LNCaP clone FGC (cell line): ENCODE data around the gene KRTAP12-1.
"Not testable (repeated sequence)": the region's sequence is repeated elsewhere in the genome, so short reads cannot be mapped to it uniquely, and the experiment has no call there.

ENCODE experiments used
- DNase-seq: peaks from one replicate; pipeline ENCODE4 v3.0.0-alpha.2; 2011; ENCODE audit warnings: low read depth
- H3K4me3 ChIP-seq: 2 replicates; pipeline ENCODE4 v1.5.1; 2011; ENCODE audit warnings: mild to moderate bottlenecking, low read depth, low read length, control low read depth
- TF ChIP-seq, protein P1 (sequence below): IDR thresholded peaks from 2 replicates; pipeline ENCODE4 v1.5.1; 2012; ENCODE audit warnings: mild to moderate bottlenecking; ENCODE audit not compliant: control insufficient read depth, insufficient read depth; ENCODE audit errors: extremely low read depth

The KRTAP12-1 gene

DNA sequence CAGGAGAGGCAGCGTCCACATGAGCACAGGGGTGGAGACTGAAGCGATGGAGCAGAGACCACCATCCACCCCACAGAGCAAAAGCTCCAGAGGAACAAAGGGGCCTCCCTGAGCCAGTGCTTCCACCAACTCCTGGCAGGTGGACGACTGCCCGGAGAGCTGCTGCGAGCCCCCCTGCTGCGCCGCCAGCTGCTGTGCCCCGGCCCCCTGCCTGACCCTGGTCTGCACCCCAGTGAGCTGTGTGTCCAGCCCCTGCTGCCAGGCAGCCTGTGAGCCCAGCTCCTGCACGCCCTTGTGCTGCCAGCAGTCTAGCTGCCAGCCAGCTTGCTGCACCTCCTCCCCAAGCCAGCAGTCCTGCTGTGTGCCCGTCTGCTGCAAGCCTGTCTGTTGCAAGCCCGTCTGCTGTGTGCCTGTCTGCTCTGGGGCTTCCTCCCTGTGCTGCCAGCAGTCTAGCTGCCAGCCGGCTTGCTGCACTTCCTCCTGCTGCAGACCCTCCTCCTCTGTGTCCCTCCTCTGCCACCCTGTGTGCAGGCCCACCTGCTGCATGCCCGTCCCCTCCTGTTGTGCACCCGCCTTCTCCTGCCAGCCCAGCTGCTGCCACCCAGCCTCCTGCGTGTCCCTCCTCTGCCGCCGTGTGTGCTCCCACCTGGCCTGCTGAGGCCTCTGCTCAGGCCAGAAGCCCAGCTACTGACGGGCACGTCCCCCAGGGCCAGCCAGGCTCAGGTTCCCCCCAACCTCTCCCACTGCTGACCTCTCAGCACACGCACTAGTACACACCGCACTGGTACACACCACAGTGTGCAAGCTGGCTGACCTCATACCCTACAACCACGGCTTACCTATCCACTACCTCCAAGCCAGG is 20.4 kb upstream of the KRTAP12-1 start:
- TF ChIP-seq, protein P1, sequence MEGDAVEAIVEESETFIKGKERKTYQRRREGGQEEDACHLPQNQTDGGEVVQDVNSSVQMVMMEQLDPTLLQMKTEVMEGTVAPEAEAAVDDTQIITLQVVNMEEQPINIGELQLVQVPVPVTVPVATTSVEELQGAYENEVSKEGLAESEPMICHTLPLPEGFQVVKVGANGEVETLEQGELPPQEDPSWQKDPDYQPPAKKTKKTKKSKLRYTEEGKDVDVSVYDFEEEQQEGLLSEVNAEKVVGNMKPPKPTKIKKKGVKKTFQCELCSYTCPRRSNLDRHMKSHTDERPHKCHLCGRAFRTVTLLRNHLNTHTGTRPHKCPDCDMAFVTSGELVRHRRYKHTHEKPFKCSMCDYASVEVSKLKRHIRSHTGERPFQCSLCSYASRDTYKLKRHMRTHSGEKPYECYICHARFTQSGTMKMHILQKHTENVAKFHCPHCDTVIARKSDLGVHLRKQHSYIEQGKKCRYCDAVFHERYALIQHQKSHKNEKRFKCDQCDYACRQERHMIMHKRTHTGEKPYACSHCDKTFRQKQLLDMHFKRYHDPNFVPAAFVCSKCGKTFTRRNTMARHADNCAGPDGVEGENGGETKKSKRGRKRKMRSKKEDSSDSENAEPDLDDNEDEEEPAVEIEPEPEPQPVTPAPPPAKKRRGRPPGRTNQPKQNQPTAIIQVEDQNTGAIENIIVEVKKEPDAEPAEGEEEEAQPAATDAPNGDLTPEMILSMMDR = no peak
- no peak for DNase-seq
- H3K4me3 ChIP-seq = no peak overlapping the region

DNA sequence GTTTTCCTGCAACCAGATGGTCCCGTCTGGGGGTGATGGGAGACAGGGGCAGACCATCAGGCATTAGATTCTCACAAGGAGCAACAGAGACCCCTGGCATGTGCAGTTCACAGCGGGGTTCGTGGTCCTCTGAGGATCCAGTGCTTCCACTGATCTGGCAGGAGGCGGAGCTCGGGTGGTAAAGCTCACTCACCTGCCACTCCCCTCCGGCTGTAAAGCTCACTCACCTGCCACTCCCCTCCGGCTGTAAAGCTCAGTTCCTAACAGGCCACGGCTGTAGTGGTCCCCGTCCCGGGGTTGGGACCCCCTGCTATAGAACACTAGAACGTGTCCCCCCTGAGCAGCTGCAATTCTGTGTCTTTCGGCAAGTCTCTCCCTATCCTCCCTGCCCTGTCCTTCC is 19.6 kb upstream of the KRTAP12-1 start:
- DNase-seq = no peak
- TF ChIP-seq, protein P1 = no peak
- H3K4me3 ChIP-seq = no peak overlapping the region

DNA sequence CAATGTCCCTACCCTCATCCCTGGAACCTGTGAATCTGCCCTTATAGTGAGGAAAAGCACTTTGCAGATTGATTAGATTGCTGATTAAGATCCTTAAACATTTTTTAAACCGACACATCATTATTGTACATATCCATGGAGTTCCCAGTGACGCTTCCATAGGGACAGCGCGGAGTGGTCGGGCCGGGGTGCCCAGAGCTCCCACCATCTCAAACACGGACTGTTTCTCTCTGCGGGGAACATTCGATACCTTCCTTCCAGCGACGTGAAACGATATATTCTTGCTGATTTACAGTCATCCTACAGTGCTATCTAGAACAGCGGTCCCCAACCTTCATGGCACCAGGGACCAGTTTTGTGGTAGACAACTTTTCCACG is 19.0 kb upstream of the KRTAP12-1 start:
- TF ChIP-seq, protein P1 = no peak
- H3K4me3 ChIP-seq = no peak overlapping the region
- DNase-seq = no peak

DNA sequence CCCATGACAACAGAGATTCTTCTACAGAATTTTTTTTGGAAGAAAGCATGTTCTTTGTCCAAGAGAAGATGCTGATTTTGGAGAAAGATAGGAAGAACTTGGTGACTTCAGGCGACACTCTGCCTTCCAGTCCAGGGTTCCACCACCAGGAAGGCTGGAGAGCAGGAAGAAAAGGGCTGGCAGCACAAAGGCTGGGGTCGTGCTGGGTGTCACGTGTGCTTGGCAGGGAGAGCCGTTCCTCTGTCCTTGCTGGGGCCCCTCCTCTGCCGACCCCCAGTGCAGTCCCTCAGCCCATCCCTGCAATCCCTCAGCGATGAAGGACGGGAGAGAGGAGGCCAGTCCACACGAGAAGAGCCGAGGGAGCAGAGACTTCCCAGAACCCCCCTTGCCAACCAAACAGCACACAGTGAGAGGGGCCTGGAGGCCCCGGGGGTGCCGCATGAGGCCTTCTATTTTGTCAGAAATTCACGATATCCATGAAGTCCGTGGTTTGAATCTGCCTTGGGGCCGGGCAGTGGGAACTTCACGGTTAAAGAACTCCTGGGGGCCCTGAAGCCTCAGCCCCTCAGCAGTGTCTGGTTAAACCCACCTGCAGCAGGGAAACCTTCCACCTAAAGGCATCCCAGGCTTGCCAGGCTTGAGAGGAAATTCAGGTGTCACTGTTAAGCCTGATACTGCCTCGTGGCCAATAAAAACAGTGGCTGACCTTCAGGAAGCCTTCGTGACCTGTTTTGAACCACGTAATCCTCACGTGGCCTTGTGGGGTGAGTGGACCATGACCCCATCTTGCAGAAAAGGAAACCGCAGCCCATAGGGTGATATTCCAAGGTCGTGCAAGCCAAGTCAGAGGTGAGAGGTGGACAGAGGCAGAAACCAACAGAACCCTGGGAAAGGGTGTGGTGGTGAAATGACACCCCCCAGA is 18.4 kb upstream of the KRTAP12-1 start:
- no peak overlapping the region for H3K4me3 ChIP-seq
- no peak for DNase-seq
- TF ChIP-seq, protein P1 = no peak

DNA sequence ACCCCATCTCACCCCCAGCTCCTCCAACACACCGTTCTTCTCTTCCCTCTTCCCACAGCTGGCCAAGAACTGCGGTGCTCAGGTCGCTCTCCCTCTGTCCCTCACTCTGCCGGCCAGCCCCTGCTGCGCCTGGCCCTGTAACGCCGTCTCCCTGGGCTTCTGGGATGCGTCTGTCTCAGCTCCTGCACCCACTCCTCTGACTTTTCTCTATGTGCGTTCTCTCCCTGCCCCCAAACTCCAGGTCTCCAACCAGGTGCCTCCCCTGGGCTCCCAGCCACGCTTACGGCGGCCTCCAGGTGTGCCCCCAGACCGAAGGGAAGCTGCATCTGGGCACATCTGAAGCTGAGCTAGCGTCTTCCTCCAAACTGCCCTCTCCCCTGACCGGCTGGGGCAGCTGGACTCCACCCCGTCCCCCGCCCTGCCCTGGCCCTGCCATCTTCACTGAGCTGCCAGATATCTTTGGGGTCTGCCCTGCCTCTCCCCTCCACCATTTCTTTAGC is 17.6 kb upstream of the KRTAP12-1 start:
- no peak for DNase-seq
- no peak overlapping the region for H3K4me3 ChIP-seq
- TF ChIP-seq, protein P1 = no peak

DNA sequence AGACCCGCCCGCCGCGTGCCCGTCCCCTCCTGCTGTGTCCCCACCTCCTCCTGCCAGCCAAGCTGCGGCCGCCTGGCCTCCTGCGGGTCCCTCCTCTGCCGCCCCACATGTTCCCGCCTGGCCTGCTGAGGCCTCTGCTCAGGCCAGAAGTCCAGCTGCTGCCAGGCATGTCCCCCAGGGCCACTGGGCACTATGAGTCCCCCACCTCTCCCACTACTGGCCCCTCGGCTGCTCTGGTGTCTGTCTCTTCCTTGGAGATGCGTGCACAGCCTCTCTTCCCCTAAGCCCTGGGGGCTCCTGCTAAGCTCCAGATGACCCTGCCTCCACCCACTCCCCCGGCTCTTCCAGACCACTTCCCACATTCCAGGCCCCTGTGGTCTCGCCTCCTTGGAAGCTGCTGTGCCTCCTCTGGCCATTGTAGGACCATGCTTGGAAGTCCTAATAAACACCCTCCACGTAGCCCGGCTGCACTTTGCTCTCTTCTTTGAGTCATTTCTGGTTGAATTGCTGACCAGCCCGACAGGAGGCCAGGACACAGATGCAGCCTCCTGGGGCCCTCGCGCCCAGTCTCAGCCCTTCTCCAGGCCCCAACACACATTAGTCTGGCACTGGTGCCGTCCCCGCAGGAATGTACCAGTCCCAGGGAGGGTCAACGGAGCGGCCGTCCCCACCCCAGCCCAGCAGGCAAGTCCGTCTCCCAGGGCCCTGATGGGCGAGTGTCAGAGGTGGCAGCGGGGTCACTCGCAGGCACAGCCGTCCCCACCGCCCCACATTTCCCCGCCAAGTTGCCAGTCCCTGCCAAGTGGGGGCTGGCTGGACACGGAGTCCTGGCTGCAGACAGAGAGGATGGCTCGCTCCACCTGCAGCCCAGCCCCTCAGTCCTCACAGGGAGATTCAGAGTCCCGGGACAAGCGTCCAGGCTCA is 16.1 kb upstream of the KRTAP12-1 start:
- TF ChIP-seq, protein P1 = no peak
- H3K4me3 ChIP-seq = no peak overlapping the region
- DNase-seq = no peak

DNA sequence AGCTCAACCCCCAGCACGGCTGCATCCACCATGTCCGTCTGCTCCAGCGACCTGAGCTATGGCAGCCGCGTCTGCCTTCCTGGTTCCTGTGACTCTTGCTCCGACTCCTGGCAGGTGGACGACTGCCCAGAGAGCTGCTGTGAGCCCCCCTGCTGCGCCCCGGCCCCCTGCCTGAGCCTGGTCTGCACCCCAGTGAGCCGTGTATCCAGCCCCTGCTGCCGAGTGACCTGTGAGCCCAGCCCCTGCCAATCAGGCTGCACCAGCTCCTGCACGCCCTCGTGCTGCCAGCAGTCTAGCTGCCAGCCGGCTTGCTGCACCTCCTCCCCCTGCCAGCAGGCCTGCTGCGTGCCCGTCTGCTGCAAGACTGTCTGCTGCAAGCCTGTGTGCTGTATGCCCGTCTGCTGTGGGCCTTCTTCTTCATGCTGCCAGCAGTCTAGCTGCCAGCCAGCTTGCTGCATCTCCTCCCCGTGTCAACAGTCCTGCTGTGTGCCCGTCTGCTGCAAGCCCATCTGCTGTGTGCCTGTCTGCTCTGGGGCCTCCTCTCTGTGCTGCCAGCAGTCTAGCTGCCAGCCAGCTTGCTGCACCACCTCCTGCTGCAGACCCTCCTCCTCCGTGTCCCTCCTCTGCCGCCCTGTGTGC is 15.3 kb upstream of the KRTAP12-1 start, which contains the start of gene KRTAP10-12:
TSS of gene KRTAP10-12 (plus strand) at position 1 of the 639 bp plus-strand sequence. CDS start at position 31, 30 bp downstream.
- H3K4me3 ChIP-seq, DNase-seq: not testable (repeated sequence)
